Stomach (tissue), 4 donors: ENCODE measurements around the gene ZCCHC14.
"Not testable (repeated sequence)": the region's sequence is repeated elsewhere in the genome, so short reads cannot be mapped to it uniquely, and the experiment has no call there.

Source experiments
- CTCF ChIP-seq, 7 experiments: fragments of 450-650 bp in 4 of 7; fragments of 200-600 bp in 3 of 7; sonication (generic) in 3 of 7; IDR thresholded peaks; one replicate each; pipeline ENCODE4 v1.5.1; 2016 to 2019; ENCODE audit warnings: antibody characterized with exemption in 7 of 7, control low read depth in 2 of 7, mild to moderate bottlenecking in 1 of 7
- POLR2A ChIP-seq, 4 donors: fragments of 450-650 bp; IDR thresholded peaks; one replicate each; pipeline ENCODE4 v1.6.1; 2016; ENCODE audit warnings: antibody characterized with exemption in 4 of 4, control low read depth in 2 of 4, mild to moderate bottlenecking in 1 of 4, moderate library complexity in 1 of 4
- POLR2AphosphoS5 ChIP-seq, 3 donors: sonication (generic); formaldehyde crosslinking; IDR thresholded peaks; one replicate each; pipeline ENCODE4 v1.6.1; 2016; ENCODE audit warnings: antibody characterized with exemption in 3 of 3

GRCh38 chr16:87490799-87491521, 1.9 kb downstream of the ZCCHC14 start:
- TF ChIP-seq CTCF, POLR2AphosphoS5, POLR2A (IDR thresholded peaks at IDR 0.05): not testable (repeated sequence)
